Panc1 (cell line): ENCODE data around the gene HPCAL1. TPM values are rescaled to one million over a fixed set of nuclear protein-coding genes. Genes with fewer than 3 reads are reported as not detected.

Experiments
- ATAC-seq: fragments of 200-7000 bp; cut with Tn5 transposase; 2 replicates; pipeline ENCODE4 v1.9.1; 2020; ENCODE audit warnings: mild to moderate bottlenecking, moderate library complexity
- BruUV-seq: library from RNA; stranded (reverse); fragments of 400-500 nt; replicated peaks from 2 replicates; lab custom pipeline; 2021; lab: Mats Ljungman, UMichigan
- CTCF ChIA-PET: fragments of 300-600 bp; sonication (Branson Sonifier 250); formaldehyde crosslinking; loops from one replicate; lab custom pipeline; 2022; ENCODE audit warnings: antibody characterized with exemption; lab: Charles Lee
- POLR2A ChIA-PET: fragments of 300-600 bp; sonication (Branson Sonifier 250); formaldehyde crosslinking; loops from one replicate; lab custom pipeline; 2022; ENCODE audit warnings: antibody characterized with exemption; lab: Charles Lee
- DNase-seq: peaks from one replicate; pipeline ENCODE4 v3.0.0-alpha.2; 2010; ENCODE audit warnings: low read depth, low spot score
- H3K27ac ChIP-seq: 2 replicates; pipeline ENCODE4 v1.5.1; 2011; ENCODE audit warnings: mild to moderate bottlenecking, low read length, inconsistent platforms
- H3K27me3 ChIP-seq: fragments of 200-500 bp; sonication (Bioruptor generic); 2 replicates; pipeline ENCODE4 v1.6.0; 2014; ENCODE audit warnings: low read length, inconsistent platforms; ENCODE audit not compliant: control insufficient read depth, insufficient read depth
- H3K36me3 ChIP-seq: fragments of 200-500 bp; sonication (Bioruptor generic); 2 replicates; pipeline ENCODE4 v1.5.1; 2014; ENCODE audit warnings: inconsistent platforms, mild to moderate bottlenecking, low read length, moderate library complexity; ENCODE audit not compliant: control insufficient read depth, insufficient read depth
- H3K4me1 ChIP-seq: 2 replicates; pipeline ENCODE4 v1.5.1; 2011; ENCODE audit warnings: inconsistent platforms, mild to moderate bottlenecking, low read length, moderate library complexity; ENCODE audit not compliant: control insufficient read depth, insufficient read depth
- H3K4me3 ChIP-seq, 2 experiments: 2 replicates each; pipeline ENCODE4 v1.5.1; 2011 to 2012; ENCODE audit warnings: low read depth in 2 of 2, low read length in 2 of 2, mild to moderate bottlenecking in 2 of 2, inconsistent platforms in 1 of 2, moderate library complexity in 1 of 2
- H3K9me3 ChIP-seq: fragments of 200-500 bp; sonication (Bioruptor generic); 2 replicates; pipeline ENCODE4 v1.5.1; 2014; ENCODE audit warnings: low read depth, mild to moderate bottlenecking, inconsistent platforms, low read length, moderate library complexity; ENCODE audit not compliant: control insufficient read depth, insufficient read depth
- POLR2AphosphoS5 ChIP-seq: IDR thresholded peaks from 2 replicates; pipeline ENCODE4 v1.6.1; 2012; ENCODE audit warnings: mild to moderate bottlenecking, low read depth, low read length, moderate library complexity
- SIN3A ChIP-seq: IDR thresholded peaks from 2 replicates; pipeline ENCODE4 v1.6.1; 2012; ENCODE audit warnings: low read depth, mild to moderate bottlenecking, low read length, moderate library complexity, borderline replicate concordance; ENCODE audit not compliant: insufficient read depth
- TCF7L2 ChIP-seq: IDR thresholded peaks from 2 replicates; pipeline ENCODE4 v1.6.1; 2011; ENCODE audit warnings: mild to moderate bottlenecking, low read depth, low read length, inconsistent platforms
- in situ Hi-C: cut with HindIII; loops from 2 replicates; pipeline ENCODE4 v1.10.0; 2016; ENCODE audit warnings: low sequenced_read_pairs, low pct_unique_long_range_greater_than_20kb
- intact Hi-C: fragments of 100-400 bp; cut with micrococcal nuclease; formaldehyde crosslinking; loops from one replicate; pipeline ENCODE4 v1.10.0; 2022; ENCODE audit not compliant: unreplicated experiment
- total RNA-seq: library from RNA; stranded (reverse); gene quantifications from one replicate; pipeline ENCODE4 v1.2.1, GENCODE V29; 2021; ENCODE audit not compliant: unreplicated experiment
- TF ChIP-seq, protein P1 (sequence below): fragments of 450-650 bp; IDR thresholded peaks from 2 replicates; pipeline ENCODE4 v1.5.1; 2017; ENCODE audit warnings: mild to moderate bottlenecking
- TF ChIP-seq, protein P2 (sequence below), 2 experiments: IDR thresholded peaks; 2 replicates each; pipeline ENCODE4 v1.6.1; 2011 to 2012; ENCODE audit warnings: low read depth in 2 of 2, control low read depth in 1 of 2, low read length in 1 of 2, mild to moderate bottlenecking in 1 of 2, moderate library complexity in 1 of 2; ENCODE audit not compliant: insufficient read depth in 1 of 2

HPCAL1 gene
- total RNA-seq, 1 experiment from 2014 or later, result 234 TPM

GRCh38 chr2:10303694-10304378 lies 1.1 kb downstream of the HPCAL1 start:
- peak overlapping the region; percentile 88 to 94 for H3K4me3 ChIP-seq
- no peaks in the 10 kb centered on the region for H3K27me3 ChIP-seq
- TF ChIP-seq TCF7L2, result no peak
- TF ChIP-seq, protein P1, sequence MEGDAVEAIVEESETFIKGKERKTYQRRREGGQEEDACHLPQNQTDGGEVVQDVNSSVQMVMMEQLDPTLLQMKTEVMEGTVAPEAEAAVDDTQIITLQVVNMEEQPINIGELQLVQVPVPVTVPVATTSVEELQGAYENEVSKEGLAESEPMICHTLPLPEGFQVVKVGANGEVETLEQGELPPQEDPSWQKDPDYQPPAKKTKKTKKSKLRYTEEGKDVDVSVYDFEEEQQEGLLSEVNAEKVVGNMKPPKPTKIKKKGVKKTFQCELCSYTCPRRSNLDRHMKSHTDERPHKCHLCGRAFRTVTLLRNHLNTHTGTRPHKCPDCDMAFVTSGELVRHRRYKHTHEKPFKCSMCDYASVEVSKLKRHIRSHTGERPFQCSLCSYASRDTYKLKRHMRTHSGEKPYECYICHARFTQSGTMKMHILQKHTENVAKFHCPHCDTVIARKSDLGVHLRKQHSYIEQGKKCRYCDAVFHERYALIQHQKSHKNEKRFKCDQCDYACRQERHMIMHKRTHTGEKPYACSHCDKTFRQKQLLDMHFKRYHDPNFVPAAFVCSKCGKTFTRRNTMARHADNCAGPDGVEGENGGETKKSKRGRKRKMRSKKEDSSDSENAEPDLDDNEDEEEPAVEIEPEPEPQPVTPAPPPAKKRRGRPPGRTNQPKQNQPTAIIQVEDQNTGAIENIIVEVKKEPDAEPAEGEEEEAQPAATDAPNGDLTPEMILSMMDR, result peak; percentile 53
- TF ChIP-seq SIN3A, result 0 out of 2 replicates have a peak, but pooled peaks have one; percentile 49
- peaks cover 50% of the 10 kb centered on the region for H3K4me1 ChIP-seq
- ATAC-seq (peak; percentile 28), DNase-seq (no peak)
- H3K27ac ChIP-seq, result peak overlapping the region; percentile 91
- BruUV-seq, result no TSS peak
- H3K9me3 ChIP-seq, result no peaks in the 10 kb centered on the region
- ChIA-PET POLR2A (interaction anchor here (0.6 to 1.8 kb wide), 4 partner anchors 25 to 228 kb away, joined by 4 to 5 read pairs (median 5); no protein-coding TSS in a partner anchor), CTCF (interaction anchor here (0.9 to 1.6 kb wide), 5 partner anchors 10 to 28 kb away, joined by 3 to 10 read pairs (median 4); no protein-coding TSS in a partner anchor)
- intact Hi-C loops, result loop anchor here (10.0 kb wide), 1 partner anchor 159 kb away; no protein-coding TSS in a partner anchor
- no peaks in the 10 kb centered on the region; the same call in none of the 2 replicates for H3K36me3 ChIP-seq
- in situ Hi-C loops, result no loop called here

DNA sequence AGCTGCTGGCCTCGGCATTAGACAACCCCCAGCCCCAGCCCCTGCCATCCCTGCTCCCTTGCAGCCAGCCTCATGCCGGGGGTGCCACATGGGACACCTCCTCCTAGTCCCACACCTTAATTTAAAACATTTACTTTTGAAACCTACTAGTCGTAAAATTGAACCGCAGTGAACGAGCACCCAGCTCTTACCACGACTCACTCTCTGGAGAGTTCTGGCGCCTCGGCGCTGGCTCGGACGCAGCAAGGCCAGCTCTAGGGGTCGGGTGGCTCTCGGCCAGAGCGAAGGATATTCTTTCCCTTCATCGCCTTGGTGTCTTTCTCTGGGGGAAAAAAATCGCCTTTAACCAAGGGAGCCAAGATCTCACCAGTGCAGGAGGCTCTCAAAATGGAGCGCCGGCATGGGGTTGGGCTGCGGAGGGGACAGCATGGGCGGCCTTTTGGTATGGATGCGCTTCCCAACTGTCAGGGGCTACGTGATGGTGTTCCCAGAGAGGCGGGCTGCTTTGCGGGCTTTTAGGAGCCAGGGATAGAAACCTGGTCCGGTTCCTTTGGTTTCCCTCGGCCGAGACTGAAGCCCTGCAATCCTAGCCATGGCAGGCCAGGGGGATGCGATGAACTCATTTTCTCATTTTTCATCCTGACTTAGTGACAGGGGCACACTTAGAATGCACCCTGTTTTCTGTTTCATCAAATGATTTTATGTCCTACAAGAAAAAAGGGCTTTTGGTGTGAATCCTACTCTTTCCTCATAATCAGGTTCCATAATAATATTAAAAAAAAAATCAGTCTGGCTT lies 2.0 kb downstream of the HPCAL1 start:
- Histone ChIP-seq H3K36me3 (no peaks in the 10 kb centered on the region; the same call in none of the 2 replicates), H3K4me3 (peak overlapping the region; percentile 88 to 94), H3K4me1 (peaks cover 57% of the 10 kb centered on the region), H3K9me3 (no peaks in the 10 kb centered on the region), H3K27me3 (no peaks in the 10 kb centered on the region), H3K27ac (peak overlapping the region; percentile 91)
- no peak for DNase-seq
- ATAC-seq, result no peak
- POLR2A ChIA-PET, result interaction anchor here (0.6 to 1.8 kb wide), 3 partner anchors 25 to 104 kb away, joined by 4 to 5 read pairs (median 5); no protein-coding TSS in a partner anchor
- CTCF ChIA-PET, result interaction anchor here (0.7 to 1.6 kb wide), 6 partner anchors 10 to 33 kb away, joined by 3 to 10 read pairs (median 4); no protein-coding TSS in a partner anchor
- TF ChIP-seq TCF7L2 (no peak), SIN3A (peak; percentile 71; the same call in 1 of the 2 replicates)
- BruUV-seq, result no TSS peak
- in situ Hi-C loops (no loop called here), intact Hi-C loops (loop anchor here (10.0 kb wide), 1 partner anchor 160 kb away; no protein-coding TSS in a partner anchor)

GRCh38 chr2:10305254-10305635 lies 2.5 kb downstream of the HPCAL1 start:
- in situ Hi-C loops, result no loop called here
- no TSS peak for BruUV-seq
- H3K4me1 ChIP-seq, result peaks cover 61% of the 10 kb centered on the region
- H3K36me3 ChIP-seq, result no peaks in the 10 kb centered on the region; the same call in none of the 2 replicates
- ChIA-PET POLR2A (no interaction called here), CTCF (interaction anchor here (0.7 kb wide), 1 partner anchor 34 kb away, joined by 3 read pairs; no protein-coding TSS in a partner anchor)
- no peaks in the 10 kb centered on the region for H3K27me3 ChIP-seq
- no peaks in the 10 kb centered on the region for H3K9me3 ChIP-seq
- no peak for DNase-seq
- TF ChIP-seq TCF7L2, result peak; percentile 41; the same call in 1 of the 2 replicates
- no peak for TF ChIP-seq SIN3A
- TF ChIP-seq, protein P1, result no peak
- no peak for TF ChIP-seq POLR2AphosphoS5
- TF ChIP-seq, protein P2, sequence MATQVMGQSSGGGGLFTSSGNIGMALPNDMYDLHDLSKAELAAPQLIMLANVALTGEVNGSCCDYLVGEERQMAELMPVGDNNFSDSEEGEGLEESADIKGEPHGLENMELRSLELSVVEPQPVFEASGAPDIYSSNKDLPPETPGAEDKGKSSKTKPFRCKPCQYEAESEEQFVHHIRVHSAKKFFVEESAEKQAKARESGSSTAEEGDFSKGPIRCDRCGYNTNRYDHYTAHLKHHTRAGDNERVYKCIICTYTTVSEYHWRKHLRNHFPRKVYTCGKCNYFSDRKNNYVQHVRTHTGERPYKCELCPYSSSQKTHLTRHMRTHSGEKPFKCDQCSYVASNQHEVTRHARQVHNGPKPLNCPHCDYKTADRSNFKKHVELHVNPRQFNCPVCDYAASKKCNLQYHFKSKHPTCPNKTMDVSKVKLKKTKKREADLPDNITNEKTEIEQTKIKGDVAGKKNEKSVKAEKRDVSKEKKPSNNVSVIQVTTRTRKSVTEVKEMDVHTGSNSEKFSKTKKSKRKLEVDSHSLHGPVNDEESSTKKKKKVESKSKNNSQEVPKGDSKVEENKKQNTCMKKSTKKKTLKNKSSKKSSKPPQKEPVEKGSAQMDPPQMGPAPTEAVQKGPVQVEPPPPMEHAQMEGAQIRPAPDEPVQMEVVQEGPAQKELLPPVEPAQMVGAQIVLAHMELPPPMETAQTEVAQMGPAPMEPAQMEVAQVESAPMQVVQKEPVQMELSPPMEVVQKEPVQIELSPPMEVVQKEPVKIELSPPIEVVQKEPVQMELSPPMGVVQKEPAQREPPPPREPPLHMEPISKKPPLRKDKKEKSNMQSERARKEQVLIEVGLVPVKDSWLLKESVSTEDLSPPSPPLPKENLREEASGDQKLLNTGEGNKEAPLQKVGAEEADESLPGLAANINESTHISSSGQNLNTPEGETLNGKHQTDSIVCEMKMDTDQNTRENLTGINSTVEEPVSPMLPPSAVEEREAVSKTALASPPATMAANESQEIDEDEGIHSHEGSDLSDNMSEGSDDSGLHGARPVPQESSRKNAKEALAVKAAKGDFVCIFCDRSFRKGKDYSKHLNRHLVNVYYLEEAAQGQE (IDR thresholded peaks at IDR 0.05; ENCODE audit: insufficient read depth in 1 of 2, low read depth in 2 of 2, low read length in 1 of 2), result no peak
- H3K27ac ChIP-seq, result peak overlapping the region; percentile 91
- peak overlapping the region; percentile 88 to 94 for H3K4me3 ChIP-seq
- intact Hi-C loops, result loop anchor here (10.0 kb wide), 1 partner anchor 160 kb away; no protein-coding TSS in a partner anchor
- ATAC-seq, result no peak
